ENCODE data around the gene AHSA1.
"Not testable (repeated sequence)": the region's sequence is repeated elsewhere in the genome, so short reads cannot be mapped to it uniquely, and the experiment has no call there.

- TF ChIP-seq CTCF, POLR2AphosphoS5 (IDR thresholded peaks at IDR 0.05): not testable (repeated sequence)
Measured at GRCh38 chr14:77415403-77416030, 42.4 kb upstream of the AHSA1 start.

Data from sigmoid colon (tissue), 4 donors.